Activated CD4-positive, CD25-positive, alpha-beta regulatory T cell (primary cell): ENCODE measurements around the gene RASGRF2.
"Not testable (repeated sequence)": the region's sequence is repeated elsewhere in the genome, so short reads cannot be mapped to it uniquely, and the experiment has no call there.

Experiments used
- DNase-seq, 4 experiments: peaks; one replicate each; lab custom pipeline; 2025; lab: John Stamatoyannopoulos, UW

Gene RASGRF2

GRCh38 chr5:81075041-81075440, 114.9 kb downstream of the RASGRF2 start:
- DNase-seq = no peak

- no peak for DNase-seq
These were observed 116.9 kb downstream of the RASGRF2 start for GRCh38 chr5:81077105-81077504.

- DNase-seq = no peak
These were observed 118.8 kb downstream of the RASGRF2 start for GRCh38 chr5:81078930-81079329.

- DNase-seq = no peak
These were observed 120.8 kb downstream of the RASGRF2 start for GRCh38 chr5:81080809-81081460.

GRCh38 chr5:81081461-81081835, 121.3 kb downstream of the RASGRF2 start:
- DNase-seq = no peak

- no peak for DNase-seq
These were observed 126.7 kb downstream of the RASGRF2 start for GRCh38 chr5:81086881-81087281.

- no peak for DNase-seq
These were observed 131.0 kb downstream of the RASGRF2 start for GRCh38 chr5:81091199-81091598.

GRCh38 chr5:81093536-81094196, 133.5 kb downstream of the RASGRF2 start:
- DNase-seq = no peak

- no peak for DNase-seq
These were observed 135.7 kb downstream of the RASGRF2 start for GRCh38 chr5:81095835-81096234.

- no peak for DNase-seq
These were observed 137.6 kb downstream of the RASGRF2 start for GRCh38 chr5:81097713-81098112.

- no peak for DNase-seq
These were observed 145.2 kb downstream of the RASGRF2 start for GRCh38 chr5:81105261-81105877.

GRCh38 chr5:81115261-81115660, 155.1 kb downstream of the RASGRF2 start:
- DNase-seq = no peak

- DNase-seq = no peak
These were observed 157.4 kb downstream of the RASGRF2 start for GRCh38 chr5:81117566-81117965.

- DNase-seq = no peak
These were observed 161.1 kb downstream of the RASGRF2 start for GRCh38 chr5:81121273-81121672.

GRCh38 chr5:81121836-81122630, 161.9 kb downstream of the RASGRF2 start:
- DNase-seq = no peak

GRCh38 chr5:81124689-81125088, 164.5 kb downstream of the RASGRF2 start:
- DNase-seq = not testable (repeated sequence)

GRCh38 chr5:81125959-81126358, 165.8 kb downstream of the RASGRF2 start:
- no peak for DNase-seq

- DNase-seq = no peak
These were observed 168.3 kb downstream of the RASGRF2 start for GRCh38 chr5:81128416-81128815.

- DNase-seq = no peak
These were observed 172.2 kb downstream of the RASGRF2 start for GRCh38 chr5:81132381-81132780.

- DNase-seq = no peak
These were observed 173.9 kb downstream of the RASGRF2 start for GRCh38 chr5:81134066-81134465.

GRCh38 chr5:81134566-81134965, 174.4 kb downstream of the RASGRF2 start:
- no peak for DNase-seq

GRCh38 chr5:81136557-81136956, 176.4 kb downstream of the RASGRF2 start:
- DNase-seq = no peak

- DNase-seq = no peak
These were observed 177.7 kb downstream of the RASGRF2 start for GRCh38 chr5:81137833-81138232.
